CD4-positive, alpha-beta T cell (primary cell): ENCODE results near the gene MAPK8IP1. TPM values are rescaled to one million over a fixed set of nuclear protein-coding genes. Genes with fewer than 3 reads are reported as not detected.

Experiments
- ATAC-seq: fragments of 200-7000 bp; cut with Tn5 transposase; one replicate; pipeline ENCODE4 v1.10.0; 2022; ENCODE audit warnings: mild to moderate bottlenecking; ENCODE audit not compliant: poor library complexity
- CTCF ChIA-PET: fragments of 350-600 bp; sonication (Branson Sonifier 250); formaldehyde crosslinking; loops from one replicate; lab custom pipeline; 2021; ENCODE audit warnings: antibody characterized with exemption, inconsistent platforms; lab: Charles Lee
- POLR2A ChIA-PET: fragments of 350-600 bp; sonication (Branson Sonifier 250); formaldehyde crosslinking; loops from one replicate; lab custom pipeline; 2021; ENCODE audit warnings: antibody characterized with exemption, inconsistent platforms; lab: Charles Lee
- DNase-seq, 14 experiments: peaks; one replicate each; pipeline ENCODE4 v3.0.0-alpha.2; 2013 to 2020; ENCODE audit warnings: mixed read lengths in 2 of 14
- H3K27ac ChIP-seq, 2 donors: one replicate each; pipeline versions ENCODE4 v1.5.1 to v1.7.0; 2013; ENCODE audit warnings: low read length in 2 of 2, low read depth in 1 of 2, mild to moderate bottlenecking in 1 of 2
- H3K27me3 ChIP-seq, 2 experiments: 1 replicate in 1 of 2; 2 replicates in 1 of 2; pipeline versions ENCODE4 v1.6.1 to v1.7.0; 2013; ENCODE audit warnings: low read length in 2 of 2, control low read depth in 1 of 2, mild to moderate bottlenecking in 1 of 2, moderate library complexity in 1 of 2; ENCODE audit not compliant: insufficient read depth in 2 of 2, control insufficient read depth in 1 of 2
- H3K36me3 ChIP-seq: one replicate; pipeline ENCODE4 v1.6.1; 2013; ENCODE audit warnings: low read length, control low read depth; ENCODE audit not compliant: insufficient read depth
- H3K4me1 ChIP-seq: one replicate; pipeline ENCODE4 v1.6.1; 2013; ENCODE audit warnings: low read length, control low read depth; ENCODE audit not compliant: insufficient read depth
- H3K4me3 ChIP-seq: one replicate; pipeline ENCODE4 v1.5.1; 2013; ENCODE audit warnings: mild to moderate bottlenecking, low read length, moderate library complexity
- H3K9me3 ChIP-seq, 2 experiments: 1 replicate in 1 of 2; 2 replicates in 1 of 2; pipeline versions ENCODE4 v1.6.1 to v1.7.0; 2013; ENCODE audit warnings: low read length in 2 of 2, mild to moderate bottlenecking in 2 of 2, control low read depth in 1 of 2, moderate library complexity in 1 of 2; ENCODE audit not compliant: control insufficient read depth in 1 of 2, insufficient read depth in 1 of 2
- H3K27ac Mint-ChIP-seq: one replicate; pipeline ENCODE4 v1.8.0; 2020; ENCODE audit warnings: mixed read lengths
- H3K27me3 Mint-ChIP-seq: one replicate; pipeline ENCODE4 v1.8.0; 2021; ENCODE audit warnings: mixed read lengths
- H3K36me3 Mint-ChIP-seq: one replicate; pipeline ENCODE4 v1.8.0; 2021; ENCODE audit warnings: low read depth, mixed read lengths
- H3K4me1 Mint-ChIP-seq: one replicate; pipeline ENCODE4 v1.8.0; 2021; ENCODE audit warnings: low read depth, mixed read lengths
- H3K4me3 Mint-ChIP-seq: one replicate; pipeline ENCODE4 v1.8.0; 2020; ENCODE audit warnings: mild to moderate bottlenecking, mixed read lengths
- H3K9me3 Mint-ChIP-seq: one replicate; pipeline ENCODE4 v1.8.0; 2020; ENCODE audit warnings: mixed read lengths
- CTCF ChIP-seq: fragments of 200-600 bp; IDR thresholded peaks from one replicate; pipeline ENCODE4 v1.8.0; 2022; ENCODE audit warnings: antibody characterized with exemption, mild to moderate bottlenecking
- intact Hi-C, 2 experiments: fragments of 100-400 bp; cut with DNase I in 1 of 2; cut with micrococcal nuclease in 1 of 2; formaldehyde crosslinking; loops; one replicate each; pipeline versions ENCODE4 v1.15.1 to v1.9.0; 2023 to 2025; cut with DNase I, micrococcal nuclease
- total RNA-seq, 174 experiments: library from RNA in 2 of 174; stranded (reverse) in 2 of 174; gene quantifications; one replicate each; pipeline ENCODE4 v1.2.3 and lab custom pipeline; 2021 to 2026

The MAPK8IP1 gene
- total RNA-seq, 2 experiments from 2014 or later, result 2.3 to 2.4 TPM

GRCh38 chr11:45936511-45937054, 51.1 kb downstream of the MAPK8IP1 start:
- no peaks in the 10 kb centered on the region for H3K27me3 Mint-ChIP-seq
- TF ChIP-seq CTCF, result no peak
- intact Hi-C loops, result no loop called here
- DNase-seq (no peak), ATAC-seq (no peak)
- ChIA-PET CTCF (interaction anchor here (1.3 kb wide), 1 partner anchor 28 kb away, joined by 5 read pairs; no protein-coding TSS in a partner anchor), POLR2A (no interaction called here)
- H3K27ac Mint-ChIP-seq, result no peak overlapping the region
- H3K9me3 Mint-ChIP-seq, result no peaks in the 10 kb centered on the region
- Histone ChIP-seq H3K36me3 (peaks cover 62% of the 10 kb centered on the region), H3K4me3 (no peak overlapping the region), H3K27ac (no peak overlapping the region), H3K9me3 (no peaks in the 10 kb centered on the region), H3K4me1 (peaks cover 8% of the 10 kb centered on the region), H3K27me3 (no peaks in the 10 kb centered on the region)
- H3K36me3 Mint-ChIP-seq, result peaks cover 63% of the 10 kb centered on the region
- H3K4me3 Mint-ChIP-seq, result no peak overlapping the region
- H3K4me1 Mint-ChIP-seq, result peaks cover 3% of the 10 kb centered on the region

- Histone ChIP-seq H3K4me1 (no peaks in the 10 kb centered on the region), H3K27ac (no peak overlapping the region), H3K27me3 (no peaks in the 10 kb centered on the region), H3K36me3 (peaks cover 67% of the 10 kb centered on the region), H3K9me3 (no peaks in the 10 kb centered on the region), H3K4me3 (no peak overlapping the region)
- no peak for ATAC-seq
- H3K27ac Mint-ChIP-seq, result no peak overlapping the region
- ChIA-PET CTCF (no interaction called here), POLR2A (no interaction called here)
- H3K4me1 Mint-ChIP-seq, result no peaks in the 10 kb centered on the region
- no peak for TF ChIP-seq CTCF
- intact Hi-C loops, result no loop called here
- no peak overlapping the region for H3K4me3 Mint-ChIP-seq
- DNase-seq, result no peak
- H3K27me3 Mint-ChIP-seq, result no peaks in the 10 kb centered on the region
- H3K9me3 Mint-ChIP-seq, result no peaks in the 10 kb centered on the region
- peaks cover 75% of the 10 kb centered on the region for H3K36me3 Mint-ChIP-seq
These were observed 52.5 kb downstream of the MAPK8IP1 start for GRCh38 chr11:45937916-45938315.

- ChIA-PET CTCF (no interaction called here), POLR2A (no interaction called here)
- Mint-ChIP-seq H3K9me3 (no peaks in the 10 kb centered on the region), H3K36me3 (peaks cover 77% of the 10 kb centered on the region), H3K27ac (no peak overlapping the region), H3K4me3 (no peak overlapping the region), H3K27me3 (no peaks in the 10 kb centered on the region), H3K4me1 (no peaks in the 10 kb centered on the region)
- Histone ChIP-seq H3K9me3 (no peaks in the 10 kb centered on the region), H3K4me3 (no peak overlapping the region), H3K27ac (no peak overlapping the region), H3K27me3 (no peaks in the 10 kb centered on the region), H3K4me1 (no peaks in the 10 kb centered on the region), H3K36me3 (peaks cover 56% of the 10 kb centered on the region)
- ATAC-seq, result no peak
- DNase-seq, result no peak
- no peak for TF ChIP-seq CTCF
- intact Hi-C loops, result no loop called here
These were observed 54.4 kb downstream of the MAPK8IP1 start for GRCh38 chr11:45939836-45940235.
